Fibroblast of lung (primary cell): ENCODE results near the gene OXTR. TPM values are rescaled to one million over a fixed set of nuclear protein-coding genes. Genes with fewer than 3 reads are reported as not detected.

ENCODE experiments used
- DNase-seq, 2 donors: peaks; one replicate each; pipeline versions ENCODE4 v3.0.0 to v3.0.0-alpha.2; 2010; ENCODE audit warnings: low read depth in 2 of 2
- H2AFZ ChIP-seq: 2 replicates; pipeline ENCODE4 v1.5.1; 2012; ENCODE audit warnings: low read length, control low read depth, inconsistent platforms
- H3K27ac ChIP-seq: 2 replicates; pipeline ENCODE4 v1.5.1; 2011; ENCODE audit warnings: low read length, control low read depth; ENCODE audit not compliant: insufficient read depth
- H3K27me3 ChIP-seq: 2 replicates; pipeline ENCODE4 v1.5.1; 2011; ENCODE audit warnings: mild to moderate bottlenecking, low read length; ENCODE audit not compliant: control insufficient read depth, insufficient read depth
- H3K36me3 ChIP-seq: 2 replicates; pipeline ENCODE4 v1.5.1; 2011; ENCODE audit warnings: low read length; ENCODE audit not compliant: control insufficient read depth, insufficient read depth
- H3K4me1 ChIP-seq: 2 replicates; pipeline ENCODE4 v1.5.1; 2011; ENCODE audit warnings: low read length; ENCODE audit not compliant: control insufficient read depth, insufficient read depth; ENCODE audit errors: extremely low read depth
- H3K4me2 ChIP-seq: 2 replicates; pipeline ENCODE4 v1.5.1; 2011; ENCODE audit warnings: low read length, control low read depth; ENCODE audit not compliant: insufficient read depth; ENCODE audit errors: extremely low read depth
- H3K4me3 ChIP-seq, 4 experiments: fragments of 200-600 bp in 1 of 4; sonication (generic) in 1 of 4; replicated peaks in 1 of 4; 2 replicates each; pipeline ENCODE4 v1.5.1; 2011 to 2016; ENCODE audit warnings: low read length in 4 of 4, low read depth in 3 of 4, mild to moderate bottlenecking in 3 of 4, control low read depth in 2 of 4, inconsistent platforms in 1 of 4, mixed read lengths in 1 of 4; ENCODE audit not compliant: insufficient read depth in 1 of 4; ENCODE audit errors: control extremely low read depth in 1 of 4
- H3K79me2 ChIP-seq: 2 replicates; pipeline ENCODE4 v1.5.1; 2012; ENCODE audit warnings: mild to moderate bottlenecking, low read length, inconsistent platforms; ENCODE audit not compliant: control insufficient read depth, insufficient read depth
- H3K9ac ChIP-seq: 2 replicates; pipeline ENCODE4 v1.5.1; 2011; ENCODE audit warnings: mild to moderate bottlenecking, low read length, control low read depth; ENCODE audit not compliant: insufficient read depth
- H3K9me3 ChIP-seq: 2 replicates; pipeline ENCODE4 v1.5.1; 2012; ENCODE audit warnings: low read depth, low read length; ENCODE audit not compliant: control insufficient read depth, insufficient read depth
- H4K20me1 ChIP-seq: 2 replicates; pipeline ENCODE4 v1.5.1; 2011; ENCODE audit warnings: low read length; ENCODE audit not compliant: control insufficient read depth, insufficient read depth; ENCODE audit errors: extremely low read depth
- EZH2 ChIP-seq: IDR thresholded peaks from 2 replicates; pipeline ENCODE4 v1.5.1; 2012; ENCODE audit warnings: low read length, control low read depth, mild to moderate bottlenecking; ENCODE audit errors: missing control alignments
- polyA plus RNA-seq, 2 donors: library from polyadenylated mRNA; depleted of rRNA in 1 of 2; stranded (reverse) in 1 of 2; unstranded in 1 of 2; fragments of >200 nt; gene quantifications; 2 replicates each; pipeline ENCODE4 v1.2.1, GENCODE V29; 2011 to 2012; ENCODE audit warnings: missing spikeins in 1 of 2
- total RNA-seq: library from RNA; depleted of rRNA; stranded (reverse); fragments of >200 nt; gene quantifications from 2 replicates; pipeline ENCODE4 v1.2.1, GENCODE V29; 2014
- TF ChIP-seq, protein P1 (sequence below), 2 donors: IDR thresholded peaks in 1 of 2; conservative IDR thresholded peaks in 1 of 2; 1 replicate in 1 of 2; 2 replicates in 1 of 2; pipeline ENCODE4 v1.5.1; 2011 to 2012; ENCODE audit warnings: low read length in 2 of 2, control low read depth in 1 of 2, inconsistent platforms in 1 of 2, low read depth in 1 of 2, mild to moderate bottlenecking in 1 of 2

Gene OXTR
- total and polyA plus RNA-seq, 2 donors (not counting 1 experiment from before 2014, with no cell fraction given) = 3.6 to 47.2 TPM

- H3K27me3 ChIP-seq = peaks cover 3% of the 10 kb centered on the region
- no peak overlapping the region for H3K27ac ChIP-seq
- DNase-seq = peak in 1 of 2 donors; percentile 17
- H3K79me2 ChIP-seq = no peaks in the 10 kb centered on the region
- no peak overlapping the region for H3K4me3 ChIP-seq
- no peaks in the 10 kb centered on the region for H3K4me1 ChIP-seq
- no peaks in the 10 kb centered on the region for H3K36me3 ChIP-seq
- H4K20me1 ChIP-seq = no peaks in the 10 kb centered on the region
- no peak overlapping the region for H2AFZ ChIP-seq
- H3K9ac ChIP-seq = no peak overlapping the region
- no peak for TF ChIP-seq EZH2
- TF ChIP-seq, protein P1, sequence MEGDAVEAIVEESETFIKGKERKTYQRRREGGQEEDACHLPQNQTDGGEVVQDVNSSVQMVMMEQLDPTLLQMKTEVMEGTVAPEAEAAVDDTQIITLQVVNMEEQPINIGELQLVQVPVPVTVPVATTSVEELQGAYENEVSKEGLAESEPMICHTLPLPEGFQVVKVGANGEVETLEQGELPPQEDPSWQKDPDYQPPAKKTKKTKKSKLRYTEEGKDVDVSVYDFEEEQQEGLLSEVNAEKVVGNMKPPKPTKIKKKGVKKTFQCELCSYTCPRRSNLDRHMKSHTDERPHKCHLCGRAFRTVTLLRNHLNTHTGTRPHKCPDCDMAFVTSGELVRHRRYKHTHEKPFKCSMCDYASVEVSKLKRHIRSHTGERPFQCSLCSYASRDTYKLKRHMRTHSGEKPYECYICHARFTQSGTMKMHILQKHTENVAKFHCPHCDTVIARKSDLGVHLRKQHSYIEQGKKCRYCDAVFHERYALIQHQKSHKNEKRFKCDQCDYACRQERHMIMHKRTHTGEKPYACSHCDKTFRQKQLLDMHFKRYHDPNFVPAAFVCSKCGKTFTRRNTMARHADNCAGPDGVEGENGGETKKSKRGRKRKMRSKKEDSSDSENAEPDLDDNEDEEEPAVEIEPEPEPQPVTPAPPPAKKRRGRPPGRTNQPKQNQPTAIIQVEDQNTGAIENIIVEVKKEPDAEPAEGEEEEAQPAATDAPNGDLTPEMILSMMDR (conservative IDR thresholded peaks at IDR 0.05 in 1 of 2, IDR thresholded peaks at IDR 0.05 in 1 of 2; ENCODE audit: low read depth in 1 of 2, low read length in 2 of 2) = no peak
- H3K4me2 ChIP-seq = no peak overlapping the region
- no peaks in the 10 kb centered on the region for H3K9me3 ChIP-seq
Observed at GRCh38 chr3:8775181-8775580, 5.8 kb upstream of the OXTR start.

DNA sequence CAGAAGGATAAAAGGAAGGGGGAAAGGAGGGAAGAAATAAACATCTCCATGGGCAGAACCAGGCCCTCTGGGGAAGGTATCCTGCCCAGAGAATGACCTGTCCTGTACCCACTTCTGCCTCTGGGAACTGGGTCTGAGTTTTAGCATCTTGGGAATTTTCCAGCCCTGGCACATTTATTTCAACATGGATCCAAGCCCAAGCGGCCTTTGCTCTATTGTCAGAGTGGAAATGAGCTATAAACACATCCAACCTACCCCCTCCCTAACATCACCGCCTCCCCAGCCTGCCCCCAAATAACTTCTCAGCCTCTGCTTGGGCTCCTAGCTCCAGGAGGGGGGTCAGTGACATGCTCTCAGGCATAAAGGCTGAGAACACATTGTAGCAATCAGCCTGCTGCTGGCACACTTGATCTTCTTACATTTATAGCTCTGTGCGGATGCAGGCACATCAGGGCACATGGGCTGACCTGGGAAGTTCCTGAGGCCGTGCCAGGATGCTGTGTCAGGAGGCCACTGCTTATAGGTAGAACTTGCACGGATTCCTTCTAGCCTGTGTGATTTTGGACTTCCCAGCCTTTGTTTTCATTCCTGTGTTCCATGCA lies 4.6 kb upstream of the OXTR start:
- Histone ChIP-seq H3K27me3 (peaks cover 3% of the 10 kb centered on the region), H3K9ac (no peak overlapping the region), H3K9me3 (no peaks in the 10 kb centered on the region), H4K20me1 (no peaks in the 10 kb centered on the region), H3K79me2 (no peaks in the 10 kb centered on the region), H3K36me3 (no peaks in the 10 kb centered on the region), H2AFZ (no peak overlapping the region), H3K4me2 (no peak overlapping the region), H3K4me1 (no peaks in the 10 kb centered on the region), H3K4me3 (no peak overlapping the region), H3K27ac (no peak overlapping the region)
- no peak for DNase-seq
- TF ChIP-seq EZH2 = no peak

GRCh38 chr3:8768364-8769087 lies 887 bp downstream of the OXTR start:
- no peak overlapping the region for H3K9ac ChIP-seq
- TF ChIP-seq EZH2 = no peak
- TF ChIP-seq, protein P1 (conservative IDR thresholded peaks at IDR 0.05 in 1 of 2, IDR thresholded peaks at IDR 0.05 in 1 of 2; ENCODE audit: low read depth in 1 of 2, low read length in 2 of 2) = no peak

More at GRCh38 chr3:8768364-8769087, 887 bp downstream of the OXTR start:
- Histone ChIP-seq H3K27ac (no peak overlapping the region), H3K4me1 (peaks cover 3% of the 10 kb centered on the region), H2AFZ (peak overlapping the region; percentile 27), H3K79me2 (peaks cover 8% of the 10 kb centered on the region), H3K4me2 (peak overlapping the region; percentile 92), H3K27me3 (no peaks in the 10 kb centered on the region), H3K9me3 (no peaks in the 10 kb centered on the region), H3K36me3 (peaks cover 3% of the 10 kb centered on the region), H4K20me1 (no peaks in the 10 kb centered on the region), H3K4me3 (peak overlapping the region; percentile 50 to 60 (median 52))
- DNase-seq = peak in 1 of 2 donors; percentile 23
